Liver (tissue), 3 donors: ENCODE data around the gene SASH1.

ENCODE experiments used
- EGR1 ChIP-seq, 2 donors: IDR thresholded peaks; 2 replicates each; pipeline ENCODE4 v1.6.1; 2016 to 2018; ENCODE audit warnings: antibody characterized with exemption in 2 of 2, low read depth in 2 of 2
- GABPA ChIP-seq, 2 donors: IDR thresholded peaks in 1 of 2; conservative IDR thresholded peaks in 1 of 2; 2 replicates each; pipeline ENCODE4 v1.6.1; 2016; ENCODE audit warnings: antibody characterized with exemption in 2 of 2, mild to moderate bottlenecking in 1 of 2, moderate library complexity in 1 of 2
- HNF4A ChIP-seq, 2 donors: conservative IDR thresholded peaks; 2 replicates each; pipeline ENCODE4 v1.6.1; 2016; ENCODE audit warnings: antibody characterized with exemption in 2 of 2, mild to moderate bottlenecking in 2 of 2
- JUND ChIP-seq, 2 donors: IDR thresholded peaks; 2 replicates each; pipeline ENCODE4 v1.6.1; 2016; ENCODE audit warnings: antibody characterized with exemption in 2 of 2
- NR2F2 ChIP-seq: IDR thresholded peaks from 2 replicates; pipeline ENCODE4 v1.6.1; 2016; ENCODE audit warnings: antibody characterized with exemption
- RAD21 ChIP-seq, 2 donors: IDR thresholded peaks; 2 replicates each; pipeline ENCODE4 v1.6.1; 2016; ENCODE audit warnings: antibody characterized with exemption in 2 of 2, mild to moderate bottlenecking in 2 of 2
- SP1 ChIP-seq: IDR thresholded peaks from 2 replicates; pipeline ENCODE4 v1.6.1; 2018; ENCODE audit warnings: antibody characterized with exemption, mild to moderate bottlenecking
- TAF1 ChIP-seq: conservative IDR thresholded peaks from 2 replicates; pipeline ENCODE4 v1.6.1; 2016; ENCODE audit warnings: antibody characterized with exemption, mild to moderate bottlenecking
- YY1 ChIP-seq: IDR thresholded peaks from 2 replicates; pipeline ENCODE4 v1.6.1; 2016; ENCODE audit warnings: antibody characterized with exemption, mild to moderate bottlenecking
- TF ChIP-seq, protein P1 (sequence below): fragments of 150-350 bp; IDR thresholded peaks from 2 replicates; pipeline ENCODE4 v1.5.1; 2017; ENCODE audit warnings: improper control_type of control experiment, low read depth, low read length; ENCODE audit not compliant: missing input control
- TF ChIP-seq, protein P2 (sequence below): IDR thresholded peaks from 2 replicates; pipeline ENCODE4 v1.6.1; 2016; ENCODE audit warnings: antibody characterized with exemption
- TF ChIP-seq, protein P3 (sequence below): IDR thresholded peaks from 2 replicates; pipeline ENCODE4 v1.6.1; 2016; ENCODE audit warnings: antibody characterized with exemption
- TF ChIP-seq, protein P4 (sequence below): IDR thresholded peaks from 2 replicates; pipeline ENCODE4 v1.6.1; 2016; ENCODE audit warnings: antibody characterized with exemption, mild to moderate bottlenecking
- TF ChIP-seq, protein P5 (sequence below): IDR thresholded peaks from 2 replicates; pipeline ENCODE4 v1.6.1; 2016; ENCODE audit warnings: antibody characterized with exemption
- donor health status: healthy.
- donor health status: healthy.

DNA sequence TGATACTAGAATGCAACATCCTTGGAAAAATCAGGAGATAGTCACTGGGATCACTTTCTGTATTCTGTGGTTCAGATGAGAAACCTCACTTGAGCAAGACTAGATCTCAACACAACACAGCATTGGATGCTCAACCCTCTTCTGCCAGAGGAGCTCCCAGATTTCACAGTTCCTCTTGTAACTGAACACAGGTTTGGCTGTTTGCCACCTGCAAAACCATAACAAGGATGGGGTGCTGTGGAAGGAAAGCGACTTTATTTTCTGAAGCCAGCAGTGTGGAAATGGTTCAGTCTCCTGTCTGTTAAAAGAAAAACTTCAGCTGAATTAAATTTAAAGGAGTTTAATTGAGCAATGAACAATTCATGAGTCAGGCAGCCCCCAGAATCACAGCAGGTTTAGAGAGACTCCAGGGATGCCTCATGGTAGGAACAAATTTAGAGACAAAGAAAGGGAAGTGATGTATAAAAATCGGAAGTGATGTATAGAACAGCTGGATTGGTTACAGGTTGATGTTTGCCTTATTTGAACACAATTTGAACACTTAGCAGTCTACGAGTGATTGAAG is 254.3 kb downstream of the SASH1 start:
- TF ChIP-seq, protein P1, sequence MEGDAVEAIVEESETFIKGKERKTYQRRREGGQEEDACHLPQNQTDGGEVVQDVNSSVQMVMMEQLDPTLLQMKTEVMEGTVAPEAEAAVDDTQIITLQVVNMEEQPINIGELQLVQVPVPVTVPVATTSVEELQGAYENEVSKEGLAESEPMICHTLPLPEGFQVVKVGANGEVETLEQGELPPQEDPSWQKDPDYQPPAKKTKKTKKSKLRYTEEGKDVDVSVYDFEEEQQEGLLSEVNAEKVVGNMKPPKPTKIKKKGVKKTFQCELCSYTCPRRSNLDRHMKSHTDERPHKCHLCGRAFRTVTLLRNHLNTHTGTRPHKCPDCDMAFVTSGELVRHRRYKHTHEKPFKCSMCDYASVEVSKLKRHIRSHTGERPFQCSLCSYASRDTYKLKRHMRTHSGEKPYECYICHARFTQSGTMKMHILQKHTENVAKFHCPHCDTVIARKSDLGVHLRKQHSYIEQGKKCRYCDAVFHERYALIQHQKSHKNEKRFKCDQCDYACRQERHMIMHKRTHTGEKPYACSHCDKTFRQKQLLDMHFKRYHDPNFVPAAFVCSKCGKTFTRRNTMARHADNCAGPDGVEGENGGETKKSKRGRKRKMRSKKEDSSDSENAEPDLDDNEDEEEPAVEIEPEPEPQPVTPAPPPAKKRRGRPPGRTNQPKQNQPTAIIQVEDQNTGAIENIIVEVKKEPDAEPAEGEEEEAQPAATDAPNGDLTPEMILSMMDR, result no peak
- TF ChIP-seq, protein P2, sequence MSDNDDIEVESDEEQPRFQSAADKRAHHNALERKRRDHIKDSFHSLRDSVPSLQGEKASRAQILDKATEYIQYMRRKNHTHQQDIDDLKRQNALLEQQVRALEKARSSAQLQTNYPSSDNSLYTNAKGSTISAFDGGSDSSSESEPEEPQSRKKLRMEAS, result no peak
- no peak for TF ChIP-seq RAD21 (IDR thresholded peaks at IDR 0.05)
- no peak for TF ChIP-seq SP1
- TF ChIP-seq, protein P3, sequence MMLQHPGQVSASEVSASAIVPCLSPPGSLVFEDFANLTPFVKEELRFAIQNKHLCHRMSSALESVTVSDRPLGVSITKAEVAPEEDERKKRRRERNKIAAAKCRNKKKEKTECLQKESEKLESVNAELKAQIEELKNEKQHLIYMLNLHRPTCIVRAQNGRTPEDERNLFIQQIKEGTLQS, result no peak
- TF ChIP-seq GABPA (IDR thresholded peaks at IDR 0.05 in 1 of 2, conservative IDR thresholded peaks at IDR 0.05 in 1 of 2), result no peak
- TF ChIP-seq TAF1, result no peak
- TF ChIP-seq, protein P4, sequence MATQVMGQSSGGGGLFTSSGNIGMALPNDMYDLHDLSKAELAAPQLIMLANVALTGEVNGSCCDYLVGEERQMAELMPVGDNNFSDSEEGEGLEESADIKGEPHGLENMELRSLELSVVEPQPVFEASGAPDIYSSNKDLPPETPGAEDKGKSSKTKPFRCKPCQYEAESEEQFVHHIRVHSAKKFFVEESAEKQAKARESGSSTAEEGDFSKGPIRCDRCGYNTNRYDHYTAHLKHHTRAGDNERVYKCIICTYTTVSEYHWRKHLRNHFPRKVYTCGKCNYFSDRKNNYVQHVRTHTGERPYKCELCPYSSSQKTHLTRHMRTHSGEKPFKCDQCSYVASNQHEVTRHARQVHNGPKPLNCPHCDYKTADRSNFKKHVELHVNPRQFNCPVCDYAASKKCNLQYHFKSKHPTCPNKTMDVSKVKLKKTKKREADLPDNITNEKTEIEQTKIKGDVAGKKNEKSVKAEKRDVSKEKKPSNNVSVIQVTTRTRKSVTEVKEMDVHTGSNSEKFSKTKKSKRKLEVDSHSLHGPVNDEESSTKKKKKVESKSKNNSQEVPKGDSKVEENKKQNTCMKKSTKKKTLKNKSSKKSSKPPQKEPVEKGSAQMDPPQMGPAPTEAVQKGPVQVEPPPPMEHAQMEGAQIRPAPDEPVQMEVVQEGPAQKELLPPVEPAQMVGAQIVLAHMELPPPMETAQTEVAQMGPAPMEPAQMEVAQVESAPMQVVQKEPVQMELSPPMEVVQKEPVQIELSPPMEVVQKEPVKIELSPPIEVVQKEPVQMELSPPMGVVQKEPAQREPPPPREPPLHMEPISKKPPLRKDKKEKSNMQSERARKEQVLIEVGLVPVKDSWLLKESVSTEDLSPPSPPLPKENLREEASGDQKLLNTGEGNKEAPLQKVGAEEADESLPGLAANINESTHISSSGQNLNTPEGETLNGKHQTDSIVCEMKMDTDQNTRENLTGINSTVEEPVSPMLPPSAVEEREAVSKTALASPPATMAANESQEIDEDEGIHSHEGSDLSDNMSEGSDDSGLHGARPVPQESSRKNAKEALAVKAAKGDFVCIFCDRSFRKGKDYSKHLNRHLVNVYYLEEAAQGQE, result no peak
- no peak for TF ChIP-seq JUND (IDR thresholded peaks at IDR 0.05)
- no peak for TF ChIP-seq YY1
- TF ChIP-seq NR2F2, result no peak
- TF ChIP-seq HNF4A (conservative IDR thresholded peaks at IDR 0.05), result no peak
- no peak for TF ChIP-seq EGR1 (IDR thresholded peaks at IDR 0.05; ENCODE audit: low read depth in 2 of 2)
- TF ChIP-seq, protein P5, sequence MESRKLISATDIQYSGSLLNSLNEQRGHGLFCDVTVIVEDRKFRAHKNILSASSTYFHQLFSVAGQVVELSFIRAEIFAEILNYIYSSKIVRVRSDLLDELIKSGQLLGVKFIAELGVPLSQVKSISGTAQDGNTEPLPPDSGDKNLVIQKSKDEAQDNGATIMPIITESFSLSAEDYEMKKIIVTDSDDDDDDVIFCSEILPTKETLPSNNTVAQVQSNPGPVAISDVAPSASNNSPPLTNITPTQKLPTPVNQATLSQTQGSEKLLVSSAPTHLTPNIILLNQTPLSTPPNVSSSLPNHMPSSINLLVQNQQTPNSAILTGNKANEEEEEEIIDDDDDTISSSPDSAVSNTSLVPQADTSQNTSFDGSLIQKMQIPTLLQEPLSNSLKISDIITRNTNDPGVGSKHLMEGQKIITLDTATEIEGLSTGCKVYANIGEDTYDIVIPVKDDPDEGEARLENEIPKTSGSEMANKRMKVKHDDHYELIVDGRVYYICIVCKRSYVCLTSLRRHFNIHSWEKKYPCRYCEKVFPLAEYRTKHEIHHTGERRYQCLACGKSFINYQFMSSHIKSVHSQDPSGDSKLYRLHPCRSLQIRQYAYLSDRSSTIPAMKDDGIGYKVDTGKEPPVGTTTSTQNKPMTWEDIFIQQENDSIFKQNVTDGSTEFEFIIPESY, result no peak
